SU-DHL-6 (cell line): ENCODE data around the gene SRGAP3.

Experiments
- EZH2phosphoT487 ChIP-seq: fragments of 200-600 bp; sonication (generic), shearing (Covaris generic); conservative IDR thresholded peaks from 2 replicates; pipeline ENCODE4 v1.6.1; 2018; ENCODE audit warnings: mild to moderate bottlenecking, antibody characterized with exemption, low read length, moderate library complexity, mixed read lengths
- TF ChIP-seq, protein P1 (sequence below): fragments of 200-600 bp; sonication (generic); IDR thresholded peaks from one replicate; pipeline ENCODE4 v1.5.1; 2017; ENCODE audit warnings: antibody characterized with exemption, mild to moderate bottlenecking, low read length, moderate library complexity; ENCODE audit not compliant: insufficient read depth, poor library complexity, severe bottlenecking

DNA sequence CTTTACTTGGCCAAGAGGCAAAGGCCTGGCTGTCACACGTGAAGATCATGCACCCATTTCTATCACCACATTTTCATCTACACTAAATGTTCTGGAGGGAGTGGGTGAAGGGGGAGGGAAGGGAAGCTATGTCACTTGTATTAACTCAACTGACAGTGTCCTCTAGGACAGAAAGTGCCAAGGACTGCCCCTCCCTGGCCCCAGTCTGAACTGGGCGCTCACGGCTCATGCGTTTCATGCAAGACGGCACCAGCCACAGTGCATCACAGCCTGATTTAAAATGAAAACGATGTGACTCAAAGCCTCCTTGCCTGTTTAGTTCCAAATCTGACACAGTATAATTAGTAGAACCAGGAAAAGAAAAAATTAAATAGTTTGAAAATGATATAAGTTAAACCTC, 265.4 kb downstream of the SRGAP3 start:
- TF ChIP-seq, protein P1, sequence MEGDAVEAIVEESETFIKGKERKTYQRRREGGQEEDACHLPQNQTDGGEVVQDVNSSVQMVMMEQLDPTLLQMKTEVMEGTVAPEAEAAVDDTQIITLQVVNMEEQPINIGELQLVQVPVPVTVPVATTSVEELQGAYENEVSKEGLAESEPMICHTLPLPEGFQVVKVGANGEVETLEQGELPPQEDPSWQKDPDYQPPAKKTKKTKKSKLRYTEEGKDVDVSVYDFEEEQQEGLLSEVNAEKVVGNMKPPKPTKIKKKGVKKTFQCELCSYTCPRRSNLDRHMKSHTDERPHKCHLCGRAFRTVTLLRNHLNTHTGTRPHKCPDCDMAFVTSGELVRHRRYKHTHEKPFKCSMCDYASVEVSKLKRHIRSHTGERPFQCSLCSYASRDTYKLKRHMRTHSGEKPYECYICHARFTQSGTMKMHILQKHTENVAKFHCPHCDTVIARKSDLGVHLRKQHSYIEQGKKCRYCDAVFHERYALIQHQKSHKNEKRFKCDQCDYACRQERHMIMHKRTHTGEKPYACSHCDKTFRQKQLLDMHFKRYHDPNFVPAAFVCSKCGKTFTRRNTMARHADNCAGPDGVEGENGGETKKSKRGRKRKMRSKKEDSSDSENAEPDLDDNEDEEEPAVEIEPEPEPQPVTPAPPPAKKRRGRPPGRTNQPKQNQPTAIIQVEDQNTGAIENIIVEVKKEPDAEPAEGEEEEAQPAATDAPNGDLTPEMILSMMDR = no peak
- no peak for TF ChIP-seq EZH2phosphoT487
